GM12878 (cell line): ENCODE results near the gene USH2A. TPM values are rescaled to one million over a fixed set of nuclear protein-coding genes. Genes with fewer than 3 reads are reported as not detected.

Source experiments
- EED ChIP-seq: sonication (generic); IDR thresholded peaks from 2 replicates; pipeline ENCODE4 v1.6.1; 2016; ENCODE audit warnings: antibody characterized with exemption, low read depth
- MEF2B ChIP-seq: fragments of 450-650 bp; IDR thresholded peaks from 2 replicates; pipeline ENCODE4 v1.6.1; 2018; ENCODE audit warnings: mild to moderate bottlenecking, moderate library complexity; ENCODE audit not compliant: partially characterized antibody, poor library complexity, severe bottlenecking
- MTA2 ChIP-seq: fragments of 450-650 bp; IDR thresholded peaks from 2 replicates; pipeline ENCODE4 v1.6.1; 2016; ENCODE audit warnings: low read depth, mild to moderate bottlenecking, moderate library complexity
- SP1 ChIP-seq: IDR thresholded peaks from one replicate; pipeline ENCODE4 v1.6.1; 2011; ENCODE audit warnings: low read depth, low read length
- YBX1 ChIP-seq: fragments of 450-650 bp; IDR thresholded peaks from 2 replicates; pipeline ENCODE4 v1.6.1; 2016; ENCODE audit warnings: antibody characterized with exemption
- ZNF24 ChIP-seq: fragments of 450-650 bp; IDR thresholded peaks from 2 replicates; pipeline ENCODE4 v1.6.1; 2017; ENCODE audit warnings: antibody characterized with exemption, mild to moderate bottlenecking
- polyA plus RNA-seq, 11 experiments: library from polyadenylated mRNA; depleted of rRNA in 4 of 11; unstranded in 6 of 11; stranded (reverse) in 5 of 11; fragments of >200 nt; fragmentation: Nextera tagmentation in 4 of 11; fragmentation: Illumina TruSeq in 1 of 11; extraction: Ambion mirVana in 4 of 11; extraction: Trizol in 1 of 11; gene quantifications; 1 replicate in 1 of 11; 2 replicates in 10 of 11; pipeline versions ENCODE4 v1.2.1 to v1.2.3, GENCODE V29; 2011 to 2016; ENCODE audit warnings: inconsistent platforms in 2 of 11, missing spikeins in 2 of 11, low read depth in 1 of 11
- total RNA-seq, 4 experiments: library from RNA; depleted of rRNA in 3 of 4; stranded (reverse); fragments of >200 nt in 3 of 4; fragmentation: Illumina TruSeq in 1 of 4; extraction: Trizol in 1 of 4; gene quantifications; 2 replicates each; pipeline versions ENCODE4 v1.2.1 to v1.2.3, GENCODE V29; 2013 to 2021
- TF ChIP-seq, protein P1 (sequence below): fragments of 450-650 bp; IDR thresholded peaks from 2 replicates; pipeline ENCODE4 v1.6.1; 2018; ENCODE audit warnings: mild to moderate bottlenecking, low read depth, moderate library complexity; ENCODE audit not compliant: partially characterized antibody
- TF ChIP-seq, protein P2 (sequence below): fragments of 450-650 bp; IDR thresholded peaks from 2 replicates; pipeline ENCODE4 v1.6.1; 2017; ENCODE audit warnings: antibody characterized with exemption, mild to moderate bottlenecking, moderate library complexity
- TF ChIP-seq, protein P3 (sequence below): fragments of 450-650 bp; IDR thresholded peaks from 2 replicates; pipeline ENCODE4 v1.6.1; 2017; ENCODE audit warnings: mild to moderate bottlenecking, moderate library complexity

USH2A gene
- total and polyA plus RNA-seq, 10 of the 15 experiments (the other 5 are each of a cell fraction or from before 2014, with no cell fraction given) = under 0.01 to 0.20 (median 0.01) TPM; not detected in 2

DNA sequence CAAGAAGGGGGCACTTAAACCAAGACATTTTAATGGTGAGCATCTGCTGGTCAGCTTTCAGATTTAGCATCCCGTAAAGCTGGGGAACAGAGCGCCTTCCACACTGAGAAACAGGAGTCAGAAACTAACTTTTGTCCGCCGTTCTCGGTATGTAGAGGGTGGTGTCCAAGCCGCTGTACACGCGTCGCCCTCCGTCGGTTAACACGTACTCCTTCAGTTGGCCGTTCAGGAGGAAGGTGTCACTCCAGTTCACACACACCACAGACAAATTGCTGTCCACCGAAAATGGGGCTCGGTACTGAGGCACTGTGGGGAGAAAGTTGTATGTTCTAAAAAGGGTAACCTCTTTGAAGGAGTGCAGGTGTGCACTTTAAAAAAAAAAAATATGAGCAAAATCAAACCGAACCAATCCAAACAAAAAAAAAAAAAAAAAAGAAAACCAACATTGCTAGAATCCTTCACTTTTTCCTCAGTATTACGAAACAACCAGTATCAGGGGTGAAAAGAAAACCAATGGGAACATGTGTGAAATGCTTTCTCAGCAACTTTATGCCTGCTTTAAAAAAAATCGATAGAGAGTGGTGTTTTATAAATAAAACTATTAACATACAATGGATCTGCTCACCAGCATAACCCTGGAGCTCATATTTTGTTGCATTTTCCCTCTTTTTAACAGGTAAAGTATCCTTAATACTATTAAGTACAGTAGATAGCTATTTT, 782.7 kb downstream of the USH2A start (continued):
- TF ChIP-seq, protein P1, sequence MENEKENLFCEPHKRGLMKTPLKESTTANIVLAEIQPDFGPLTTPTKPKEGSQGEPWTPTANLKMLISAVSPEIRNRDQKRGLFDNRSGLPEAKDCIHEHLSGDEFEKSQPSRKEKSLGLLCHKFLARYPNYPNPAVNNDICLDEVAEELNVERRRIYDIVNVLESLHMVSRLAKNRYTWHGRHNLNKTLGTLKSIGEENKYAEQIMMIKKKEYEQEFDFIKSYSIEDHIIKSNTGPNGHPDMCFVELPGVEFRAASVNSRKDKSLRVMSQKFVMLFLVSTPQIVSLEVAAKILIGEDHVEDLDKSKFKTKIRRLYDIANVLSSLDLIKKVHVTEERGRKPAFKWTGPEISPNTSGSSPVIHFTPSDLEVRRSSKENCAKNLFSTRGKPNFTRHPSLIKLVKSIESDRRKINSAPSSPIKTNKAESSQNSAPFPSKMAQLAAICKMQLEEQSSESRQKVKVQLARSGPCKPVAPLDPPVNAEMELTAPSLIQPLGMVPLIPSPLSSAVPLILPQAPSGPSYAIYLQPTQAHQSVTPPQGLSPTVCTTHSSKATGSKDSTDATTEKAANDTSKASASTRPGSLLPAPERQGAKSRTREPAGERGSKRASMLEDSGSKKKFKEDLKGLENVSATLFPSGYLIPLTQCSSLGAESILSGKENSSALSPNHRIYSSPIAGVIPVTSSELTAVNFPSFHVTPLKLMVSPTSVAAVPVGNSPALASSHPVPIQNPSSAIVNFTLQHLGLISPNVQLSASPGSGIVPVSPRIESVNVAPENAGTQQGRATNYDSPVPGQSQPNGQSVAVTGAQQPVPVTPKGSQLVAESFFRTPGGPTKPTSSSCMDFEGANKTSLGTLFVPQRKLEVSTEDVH = no peak
- no peak for TF ChIP-seq ZNF24
- TF ChIP-seq, protein P2, sequence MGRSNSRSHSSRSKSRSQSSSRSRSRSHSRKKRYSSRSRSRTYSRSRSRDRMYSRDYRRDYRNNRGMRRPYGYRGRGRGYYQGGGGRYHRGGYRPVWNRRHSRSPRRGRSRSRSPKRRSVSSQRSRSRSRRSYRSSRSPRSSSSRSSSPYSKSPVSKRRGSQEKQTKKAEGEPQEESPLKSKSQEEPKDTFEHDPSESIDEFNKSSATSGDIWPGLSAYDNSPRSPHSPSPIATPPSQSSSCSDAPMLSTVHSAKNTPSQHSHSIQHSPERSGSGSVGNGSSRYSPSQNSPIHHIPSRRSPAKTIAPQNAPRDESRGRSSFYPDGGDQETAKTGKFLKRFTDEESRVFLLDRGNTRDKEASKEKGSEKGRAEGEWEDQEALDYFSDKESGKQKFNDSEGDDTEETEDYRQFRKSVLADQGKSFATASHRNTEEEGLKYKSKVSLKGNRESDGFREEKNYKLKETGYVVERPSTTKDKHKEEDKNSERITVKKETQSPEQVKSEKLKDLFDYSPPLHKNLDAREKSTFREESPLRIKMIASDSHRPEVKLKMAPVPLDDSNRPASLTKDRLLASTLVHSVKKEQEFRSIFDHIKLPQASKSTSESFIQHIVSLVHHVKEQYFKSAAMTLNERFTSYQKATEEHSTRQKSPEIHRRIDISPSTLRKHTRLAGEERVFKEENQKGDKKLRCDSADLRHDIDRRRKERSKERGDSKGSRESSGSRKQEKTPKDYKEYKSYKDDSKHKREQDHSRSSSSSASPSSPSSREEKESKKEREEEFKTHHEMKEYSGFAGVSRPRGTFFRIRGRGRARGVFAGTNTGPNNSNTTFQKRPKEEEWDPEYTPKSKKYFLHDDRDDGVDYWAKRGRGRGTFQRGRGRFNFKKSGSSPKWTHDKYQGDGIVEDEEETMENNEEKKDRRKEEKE = no peak
- TF ChIP-seq YBX1 = no peak
- no peak for TF ChIP-seq EED
- TF ChIP-seq, protein P3, sequence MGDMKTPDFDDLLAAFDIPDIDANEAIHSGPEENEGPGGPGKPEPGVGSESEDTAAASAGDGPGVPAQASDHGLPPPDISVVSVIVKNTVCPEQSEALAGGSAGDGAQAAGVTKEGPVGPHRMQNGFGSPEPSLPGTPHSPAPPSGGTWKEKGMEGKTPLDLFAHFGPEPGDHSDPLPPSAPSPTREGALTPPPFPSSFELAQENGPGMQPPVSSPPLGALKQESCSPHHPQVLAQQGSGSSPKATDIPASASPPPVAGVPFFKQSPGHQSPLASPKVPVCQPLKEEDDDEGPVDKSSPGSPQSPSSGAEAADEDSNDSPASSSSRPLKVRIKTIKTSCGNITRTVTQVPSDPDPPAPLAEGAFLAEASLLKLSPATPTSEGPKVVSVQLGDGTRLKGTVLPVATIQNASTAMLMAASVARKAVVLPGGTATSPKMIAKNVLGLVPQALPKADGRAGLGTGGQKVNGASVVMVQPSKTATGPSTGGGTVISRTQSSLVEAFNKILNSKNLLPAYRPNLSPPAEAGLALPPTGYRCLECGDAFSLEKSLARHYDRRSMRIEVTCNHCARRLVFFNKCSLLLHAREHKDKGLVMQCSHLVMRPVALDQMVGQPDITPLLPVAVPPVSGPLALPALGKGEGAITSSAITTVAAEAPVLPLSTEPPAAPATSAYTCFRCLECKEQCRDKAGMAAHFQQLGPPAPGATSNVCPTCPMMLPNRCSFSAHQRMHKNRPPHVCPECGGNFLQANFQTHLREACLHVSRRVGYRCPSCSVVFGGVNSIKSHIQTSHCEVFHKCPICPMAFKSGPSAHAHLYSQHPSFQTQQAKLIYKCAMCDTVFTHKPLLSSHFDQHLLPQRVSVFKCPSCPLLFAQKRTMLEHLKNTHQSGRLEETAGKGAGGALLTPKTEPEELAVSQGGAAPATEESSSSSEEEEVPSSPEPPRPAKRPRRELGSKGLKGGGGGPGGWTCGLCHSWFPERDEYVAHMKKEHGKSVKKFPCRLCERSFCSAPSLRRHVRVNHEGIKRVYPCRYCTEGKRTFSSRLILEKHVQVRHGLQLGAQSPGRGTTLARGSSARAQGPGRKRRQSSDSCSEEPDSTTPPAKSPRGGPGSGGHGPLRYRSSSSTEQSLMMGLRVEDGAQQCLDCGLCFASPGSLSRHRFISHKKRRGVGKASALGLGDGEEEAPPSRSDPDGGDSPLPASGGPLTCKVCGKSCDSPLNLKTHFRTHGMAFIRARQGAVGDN = no peak
- TF ChIP-seq MTA2 = no peak
- no peak for TF ChIP-seq SP1
- TF ChIP-seq MEF2B = no peak
